Pancreas (tissue), 10 donors: Measurements from ENCODE around the gene COPE. TPM values are rescaled to one million over a fixed set of nuclear protein-coding genes. Genes with fewer than 3 reads are reported as not detected.
A peak's percentile ranks its signal among the peaks of the same experiment; 100 is the strongest.

Experiments
- ATAC-seq, 4 donors: fragments of 200-7000 bp; cut with Tn5 transposase; one replicate each; pipeline versions ENCODE4 v1.8.0 to v1.9.1; 2020; ENCODE audit warnings: mild to moderate bottlenecking in 4 of 4, moderate library complexity in 4 of 4
- DNase-seq, 6 donors: peaks; one replicate each; pipeline ENCODE4 v3.0.0-alpha.2; 2020
- FAIRE-seq: peaks from 2 replicates; lab custom pipeline; 2012; peaks lifted over from hg19 to GRCh38; lab: Jason Lieb, UNC
- H3K27ac ChIP-seq, 4 donors: fragments of 200-600 bp; sonication (generic); 1 replicate in 3 of 4; 2 replicates in 1 of 4; pipeline versions ENCODE4 v1.5.0 to v1.8.0; 2020
- H3K27me3 ChIP-seq, 4 donors: fragments of 200-600 bp; one replicate each; pipeline ENCODE4 v1.8.0; 2021
- H3K36me3 ChIP-seq, 3 donors: fragments of 200-600 bp; sonication (generic) in 1 of 3; one replicate each; pipeline versions ENCODE4 v1.5.0 to v1.8.0; 2020 to 2021
- H3K4me1 ChIP-seq, 3 donors: fragments of 200-600 bp; one replicate each; pipeline ENCODE4 v1.8.0; 2021
- H3K4me3 ChIP-seq, 4 donors: fragments of 200-600 bp; sonication (generic) in 2 of 4; one replicate each; pipeline versions ENCODE4 v1.5.0 to v1.8.0; 2020 to 2021
- H3K9me3 ChIP-seq, 4 donors: fragments of 200-600 bp; one replicate each; pipeline ENCODE4 v1.8.0; 2021
- WGBS, 2 donors: extraction: QIAGEN DNeasy Blood & Tissue Kit; methylation state at CpG; one replicate each; pipeline ENCODE4 v1.1.7; 2013; 5-methylcytosine and 5-hydroxymethylcytosine counted together
- intact Hi-C, 3 donors: fragments of 100-400 bp; cut with DNase I; formaldehyde crosslinking; loops; one replicate each; pipeline versions ENCODE4 v1.11.1 to v1.14.2; 2022
- polyA plus RNA-seq, 2 donors: library from polyadenylated mRNA; stranded (reverse); fragments of 200-250 nt; gene quantifications; one replicate each; pipeline ENCODE4 v1.2.3, GENCODE V29; 2013
- total RNA-seq, 6 donors: library from RNA; stranded (reverse); fragmentation: NEBNext Ultra II Directional in 4 of 6; extraction: Animal tissue kit (Norgen Biotek cat#: 25700) in 4 of 6; gene quantifications; one replicate each; pipeline versions ENCODE4 v1.2.1 to v1.2.4, GENCODE V29; 2021 to 2023
- TF ChIP-seq, protein P1 (sequence below), 4 donors: fragments of 200-600 bp; sonication (generic) in 3 of 4; IDR thresholded peaks; one replicate each; pipeline versions ENCODE4 v1.5.0 to v1.8.0; 2021; ENCODE audit warnings: antibody characterized with exemption in 4 of 4
- donor health status: healthy with polysubstance abuse.
- donor health status: DM: no; HTN: no; CAD: no; lungs with moderate emphysema.
- donor health status: DM: no; HTN: no; CAD: no.
- donor health status: control.
- donor health status: control.
- donor health status: Bipolar disorder and iron deficiency.
- donor health status: DM: yes; HTN: yes; CAD: no.
- donor health status: DM: no; HTN: no; CAD: no.
- donor health status: DM: no; HTN: no; CAD: no.
- donor health status: DM: yes; HTN: yes; CAD: no.

COPE gene
- total and polyA plus RNA-seq, 8 donors, result 58.2 to 200 (median 94.2) TPM

DNA sequence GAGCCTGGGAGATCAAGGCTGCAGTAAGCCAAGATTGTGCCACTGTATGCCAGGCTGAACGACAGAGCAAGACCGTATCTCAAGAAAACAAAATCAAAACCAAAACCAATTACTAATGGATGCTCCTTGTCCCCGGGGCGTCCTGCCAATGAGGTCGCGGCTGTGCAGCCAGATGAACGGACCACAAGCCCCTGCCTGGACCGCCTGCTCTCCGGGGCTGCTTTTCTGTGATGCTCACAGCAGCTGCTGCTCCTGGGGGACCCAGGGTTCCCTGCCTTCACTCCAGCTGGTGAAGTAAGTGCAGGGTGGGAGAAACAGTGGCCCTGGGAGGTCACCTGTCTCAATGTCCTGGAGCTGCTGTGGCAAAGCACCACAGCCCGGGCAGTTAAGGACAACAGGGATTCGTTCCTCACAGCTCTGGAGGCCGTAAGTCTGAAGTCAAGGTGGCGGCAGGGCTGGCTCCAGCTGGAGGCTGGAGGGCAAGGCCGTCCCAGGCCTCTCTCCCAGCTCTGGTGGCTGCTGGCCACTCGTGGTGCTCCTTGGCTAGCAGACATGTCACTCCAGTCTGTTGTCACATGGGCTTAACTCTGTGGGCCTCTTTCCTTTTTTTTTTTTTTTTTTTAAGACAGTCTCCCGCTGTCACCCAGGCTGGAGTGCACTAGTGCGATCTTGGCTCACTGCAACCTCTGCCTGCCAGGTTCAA, 10.1 kb downstream of the COPE start:
- H3K27ac ChIP-seq, result no peak overlapping the region
- peak in 2 of 6 donors; percentile 14 to 57 for DNase-seq
- intact Hi-C loops, result no loop called here
- no peaks in the 10 kb centered on the region for H3K4me1 ChIP-seq
- WGBS, 2 donors, result 92 to 93% methylated on average over 16 to 17 of the region's 17 CpGs
- H3K27me3 ChIP-seq, result no peaks in the 10 kb centered on the region
- no peak for ATAC-seq
- FAIRE-seq, result no peak
- TF ChIP-seq, protein P1, sequence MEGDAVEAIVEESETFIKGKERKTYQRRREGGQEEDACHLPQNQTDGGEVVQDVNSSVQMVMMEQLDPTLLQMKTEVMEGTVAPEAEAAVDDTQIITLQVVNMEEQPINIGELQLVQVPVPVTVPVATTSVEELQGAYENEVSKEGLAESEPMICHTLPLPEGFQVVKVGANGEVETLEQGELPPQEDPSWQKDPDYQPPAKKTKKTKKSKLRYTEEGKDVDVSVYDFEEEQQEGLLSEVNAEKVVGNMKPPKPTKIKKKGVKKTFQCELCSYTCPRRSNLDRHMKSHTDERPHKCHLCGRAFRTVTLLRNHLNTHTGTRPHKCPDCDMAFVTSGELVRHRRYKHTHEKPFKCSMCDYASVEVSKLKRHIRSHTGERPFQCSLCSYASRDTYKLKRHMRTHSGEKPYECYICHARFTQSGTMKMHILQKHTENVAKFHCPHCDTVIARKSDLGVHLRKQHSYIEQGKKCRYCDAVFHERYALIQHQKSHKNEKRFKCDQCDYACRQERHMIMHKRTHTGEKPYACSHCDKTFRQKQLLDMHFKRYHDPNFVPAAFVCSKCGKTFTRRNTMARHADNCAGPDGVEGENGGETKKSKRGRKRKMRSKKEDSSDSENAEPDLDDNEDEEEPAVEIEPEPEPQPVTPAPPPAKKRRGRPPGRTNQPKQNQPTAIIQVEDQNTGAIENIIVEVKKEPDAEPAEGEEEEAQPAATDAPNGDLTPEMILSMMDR (IDR thresholded peaks at IDR 0.05), result no peak
- H3K9me3 ChIP-seq, result no peaks in the 10 kb centered on the region
- H3K4me3 ChIP-seq, result no peak overlapping the region
- H3K36me3 ChIP-seq, result peaks cover 5 to 26% (median 10%) of the 10 kb centered on the region in 3 donors

DNA sequence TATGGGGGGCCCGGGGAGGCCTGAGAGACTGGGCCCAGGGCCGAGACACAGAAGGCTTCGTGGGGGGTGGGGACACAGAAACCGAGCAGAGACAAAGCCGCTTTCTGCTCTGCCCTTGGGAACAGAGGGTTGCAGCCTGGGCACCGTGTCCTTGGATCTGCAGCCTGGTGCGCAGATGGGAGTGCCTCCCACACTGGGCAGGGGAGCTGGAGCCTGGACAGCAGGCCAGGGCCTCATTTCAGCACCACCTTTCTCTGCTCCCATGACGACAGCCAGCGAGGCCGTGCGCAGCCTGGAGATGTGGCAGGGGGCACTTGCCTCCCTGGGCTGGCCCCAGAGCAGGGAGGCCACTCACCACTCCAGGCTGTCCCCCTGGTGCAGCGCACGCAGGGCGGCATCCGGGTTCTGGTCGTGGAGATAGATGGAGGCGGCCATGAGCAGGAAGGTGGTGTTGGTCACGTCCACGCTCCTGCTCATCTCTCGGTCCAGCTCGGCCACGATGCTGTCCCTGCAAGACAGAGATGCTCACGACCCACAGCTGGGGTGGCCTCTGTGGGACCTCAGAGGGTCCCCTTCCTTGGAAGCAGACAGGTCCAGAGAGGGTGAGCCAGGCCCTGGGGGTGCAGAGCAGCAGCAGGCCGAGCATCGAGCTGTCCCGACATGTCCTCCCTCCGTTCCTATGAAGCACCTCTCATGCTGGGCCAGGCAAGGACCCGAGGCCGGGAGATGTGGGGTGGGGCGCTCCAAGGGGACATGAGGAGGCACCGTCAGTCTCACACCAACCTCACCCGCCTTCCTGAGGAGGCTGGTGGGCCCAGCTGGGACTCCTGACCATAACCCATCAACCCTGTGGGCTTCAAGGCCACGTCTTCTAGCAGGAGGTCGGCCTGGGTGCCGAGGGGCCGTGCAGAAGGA, 12.3 kb downstream of the COPE start:
- 90 to 93% methylated on average over 35 to 36 of the region's 36 CpGs for WGBS, 2 donors
- ATAC-seq (no peak), DNase-seq (peak in 3 of 6 donors; percentile 18 to 69 (median 49)), FAIRE-seq (no peak)
- TF ChIP-seq, protein P1 (IDR thresholded peaks at IDR 0.05), result no peak
- Histone ChIP-seq H3K4me3 (no peak overlapping the region), H3K27ac (no peak overlapping the region), H3K9me3 (no peaks in the 10 kb centered on the region), H3K4me1 (no peaks in the 10 kb centered on the region), H3K36me3 (peaks cover 5 to 26% (median 6%) of the 10 kb centered on the region in 3 donors), H3K27me3 (no peaks in the 10 kb centered on the region)
- intact Hi-C loops, result no loop called here

DNA sequence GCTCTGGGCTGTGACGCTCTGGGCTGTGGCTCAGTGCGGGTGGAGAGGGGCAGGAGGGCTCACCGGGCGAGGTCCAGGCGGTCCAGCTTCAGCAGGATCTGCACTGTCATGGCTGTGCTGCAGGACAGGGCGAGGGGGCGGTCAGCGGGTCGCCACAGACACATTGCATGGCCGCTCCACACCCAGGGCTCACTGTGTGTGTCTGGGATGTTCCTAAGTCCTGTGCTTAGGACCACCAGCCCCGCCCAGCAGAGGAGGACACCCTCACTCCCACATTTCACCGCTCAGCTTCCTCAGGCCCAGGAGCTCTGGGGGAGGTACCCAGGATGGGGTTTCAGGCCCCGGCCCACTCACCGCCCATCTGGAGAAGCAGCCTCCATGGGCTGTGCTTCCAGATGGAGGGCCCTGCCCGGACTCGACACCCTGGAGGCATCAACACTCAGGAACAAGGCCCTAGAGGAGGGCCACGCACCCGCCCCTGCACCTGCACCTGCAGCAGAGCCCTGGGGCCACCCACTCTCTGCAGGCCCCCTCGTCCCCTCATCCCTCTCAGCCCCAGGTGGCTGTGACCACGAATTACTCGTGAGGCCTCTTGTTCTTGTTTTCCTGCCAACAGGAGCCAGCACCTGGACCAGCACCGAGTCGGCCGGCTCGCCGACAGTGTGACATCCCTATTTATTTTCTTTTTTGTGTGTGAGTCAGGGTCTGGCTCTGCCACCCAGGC, 13.5 kb downstream of the COPE start:
- DNase-seq (peak in 1 of 6 donors; percentile 20), ATAC-seq (no peak), FAIRE-seq (no peak)
- intact Hi-C loops, result no loop called here
- no peak overlapping the region for H3K27ac ChIP-seq
- H3K27me3 ChIP-seq, result no peaks in the 10 kb centered on the region
- H3K4me1 ChIP-seq, result no peaks in the 10 kb centered on the region
- H3K4me3 ChIP-seq, result no peak overlapping the region
- WGBS, 2 donors, result 88 to 92% methylated on average over 25 to 26 of the region's 26 CpGs
- H3K36me3 ChIP-seq, result peaks cover 5 to 26% (median 6%) of the 10 kb centered on the region in 3 donors
- TF ChIP-seq, protein P1 (IDR thresholded peaks at IDR 0.05), result no peak
- H3K9me3 ChIP-seq, result no peaks in the 10 kb centered on the region

DNA sequence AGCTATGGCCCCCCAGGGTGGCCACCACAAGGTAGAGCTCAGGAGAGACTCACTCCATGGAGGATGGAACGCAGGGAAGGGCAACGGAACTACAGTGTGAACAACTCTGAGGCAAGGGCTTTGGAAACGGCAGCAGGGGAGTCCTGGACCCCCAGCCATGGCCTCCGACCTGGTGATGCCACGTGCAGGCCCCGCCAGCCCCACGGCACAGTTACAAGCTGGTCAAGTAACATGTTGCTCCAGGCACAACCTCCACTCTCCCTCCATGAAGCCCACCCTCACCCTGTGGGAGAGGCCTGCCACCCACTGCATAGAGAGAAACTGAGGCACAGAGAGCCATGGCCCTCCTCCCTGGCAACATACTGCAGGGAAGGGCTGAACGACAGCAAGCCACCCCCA, 14.1 kb downstream of the COPE start:
- Histone ChIP-seq H3K27ac (no peak overlapping the region), H3K9me3 (no peaks in the 10 kb centered on the region), H3K4me3 (no peak overlapping the region), H3K27me3 (no peaks in the 10 kb centered on the region), H3K36me3 (peaks cover 5 to 29% (median 8%) of the 10 kb centered on the region in 3 donors), H3K4me1 (no peaks in the 10 kb centered on the region)
- ATAC-seq (no peak), FAIRE-seq (no peak), DNase-seq (peak in 1 of 6 donors; percentile 20)
- 90 to 92% methylated on average over 8 of the region's 8 CpGs for WGBS, 2 donors
- intact Hi-C loops, result no loop called here
- TF ChIP-seq, protein P1 (IDR thresholded peaks at IDR 0.05), result no peak
